Chondrocyte (in vitro differentiated cells): ENCODE measurements around the gene OR51D1. TPM values are rescaled to one million over a fixed set of nuclear protein-coding genes. Genes with fewer than 3 reads are reported as not detected.

ENCODE experiments used
- DNase-seq: peaks from one replicate; pipeline ENCODE4 v3.0.0; 2021; ENCODE audit warnings: mixed read lengths, low spot score
- H3K27ac Mint-ChIP-seq: one replicate; pipeline ENCODE4 v1.8.0; 2021; ENCODE audit warnings: mild to moderate bottlenecking, moderate library complexity, mixed read lengths; ENCODE audit not compliant: unreplicated experiment
- H3K27me3 Mint-ChIP-seq: 2 replicates; pipeline ENCODE4 v1.8.0; 2021; ENCODE audit warnings: low read depth, mixed read lengths
- H3K36me3 Mint-ChIP-seq: 2 replicates; pipeline ENCODE4 v1.8.0; 2021; ENCODE audit warnings: low read depth, mixed read lengths
- H3K4me1 Mint-ChIP-seq: 2 replicates; pipeline ENCODE4 v1.8.0; 2021; ENCODE audit warnings: low read depth, mild to moderate bottlenecking, mixed read lengths
- H3K4me3 Mint-ChIP-seq: one replicate; pipeline ENCODE4 v1.8.0; 2021; ENCODE audit warnings: mild to moderate bottlenecking, moderate library complexity, mixed read lengths; ENCODE audit not compliant: unreplicated experiment
- H3K9me3 Mint-ChIP-seq: 2 replicates; pipeline ENCODE4 v1.8.0; 2021; ENCODE audit warnings: low read depth, mixed read lengths
- CTCF ChIP-seq: fragments of 200-600 bp; sonication (generic); IDR thresholded peaks from 2 replicates; pipeline ENCODE4 v1.5.0; 2021; ENCODE audit warnings: antibody characterized with exemption, mild to moderate bottlenecking, moderate library complexity
- total RNA-seq: library from RNA; stranded (reverse); gene quantifications from 3 replicates; pipeline ENCODE4 v1.2.1, GENCODE V29; 2021

The OR51D1 gene
- total RNA-seq, 1 donor from 2014 or later, result not detected

DNA sequence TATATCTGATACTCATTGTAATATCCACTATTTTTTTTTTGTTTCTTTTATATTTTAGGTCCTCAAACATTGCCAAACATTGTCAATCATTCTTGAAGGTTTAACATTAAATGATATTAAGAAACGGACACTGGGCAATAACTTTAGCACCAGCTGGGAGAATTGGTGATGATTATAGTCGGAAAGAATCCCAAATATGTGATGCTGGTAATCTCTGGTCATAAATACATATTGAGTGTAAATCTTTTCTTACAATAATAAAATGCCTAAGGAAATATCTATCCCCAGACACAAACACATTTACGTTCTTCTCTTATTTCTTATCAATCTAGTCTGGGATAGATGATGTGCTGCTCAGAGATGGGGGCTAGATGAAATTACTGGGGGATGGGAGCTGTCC is 35.2 kb downstream of the OR51D1 start:
- Mint-ChIP-seq H3K4me3 (no peak overlapping the region), H3K4me1 (peaks cover 36% of the 10 kb centered on the region), H3K27ac (peak overlapping the region; percentile 91), H3K27me3 (no peaks in the 10 kb centered on the region), H3K9me3 (peaks cover 3% of the 10 kb centered on the region), H3K36me3 (no peaks in the 10 kb centered on the region)
- TF ChIP-seq CTCF, result no peak
- DNase-seq, result no peak

- H3K4me3 Mint-ChIP-seq, result no peak overlapping the region
- no peaks in the 10 kb centered on the region for H3K27me3 Mint-ChIP-seq
- H3K27ac Mint-ChIP-seq, result peak overlapping the region; percentile 91
- H3K4me1 Mint-ChIP-seq, result peaks cover 36% of the 10 kb centered on the region
- H3K9me3 Mint-ChIP-seq, result peaks cover 3% of the 10 kb centered on the region
- no peaks in the 10 kb centered on the region for H3K36me3 Mint-ChIP-seq
- TF ChIP-seq CTCF, result no peak
- DNase-seq, result no peak
These were observed 36.5 kb downstream of the OR51D1 start for GRCh38 chr11:4673781-4674180.

- no peak overlapping the region for H3K27ac Mint-ChIP-seq
- H3K4me3 Mint-ChIP-seq, result no peak overlapping the region
- peaks cover 19% of the 10 kb centered on the region for H3K4me1 Mint-ChIP-seq
- H3K9me3 Mint-ChIP-seq, result no peaks in the 10 kb centered on the region
- no peaks in the 10 kb centered on the region for H3K27me3 Mint-ChIP-seq
- TF ChIP-seq CTCF, result no peak
- DNase-seq, result no peak
- no peaks in the 10 kb centered on the region for H3K36me3 Mint-ChIP-seq
These were observed 40.7 kb downstream of the OR51D1 start for GRCh38 chr11:4677948-4678347.

DNA sequence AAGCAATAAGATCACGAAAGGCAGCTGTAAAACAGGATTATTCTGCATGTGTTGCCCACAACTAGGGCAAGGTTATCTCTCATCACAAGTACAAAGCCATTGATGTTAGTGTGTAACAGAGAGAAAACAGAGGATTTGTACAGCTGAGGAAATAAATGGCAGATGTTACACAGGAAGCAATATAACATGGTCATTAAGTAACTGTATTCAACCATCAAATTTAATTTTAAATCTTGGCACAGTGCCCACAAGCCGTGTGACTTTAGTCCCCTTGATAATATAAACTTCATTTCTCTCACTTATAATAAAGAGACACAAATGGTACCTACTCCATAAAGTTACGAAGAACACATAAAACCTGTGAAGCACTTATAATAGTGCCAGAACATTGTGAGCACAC is 43.1 kb downstream of the OR51D1 start:
- Mint-ChIP-seq H3K27ac (no peak overlapping the region), H3K36me3 (no peaks in the 10 kb centered on the region), H3K4me1 (peaks cover 10% of the 10 kb centered on the region), H3K9me3 (no peaks in the 10 kb centered on the region), H3K27me3 (no peaks in the 10 kb centered on the region), H3K4me3 (no peak overlapping the region)
- no peak for DNase-seq
- TF ChIP-seq CTCF, result no peak

DNA sequence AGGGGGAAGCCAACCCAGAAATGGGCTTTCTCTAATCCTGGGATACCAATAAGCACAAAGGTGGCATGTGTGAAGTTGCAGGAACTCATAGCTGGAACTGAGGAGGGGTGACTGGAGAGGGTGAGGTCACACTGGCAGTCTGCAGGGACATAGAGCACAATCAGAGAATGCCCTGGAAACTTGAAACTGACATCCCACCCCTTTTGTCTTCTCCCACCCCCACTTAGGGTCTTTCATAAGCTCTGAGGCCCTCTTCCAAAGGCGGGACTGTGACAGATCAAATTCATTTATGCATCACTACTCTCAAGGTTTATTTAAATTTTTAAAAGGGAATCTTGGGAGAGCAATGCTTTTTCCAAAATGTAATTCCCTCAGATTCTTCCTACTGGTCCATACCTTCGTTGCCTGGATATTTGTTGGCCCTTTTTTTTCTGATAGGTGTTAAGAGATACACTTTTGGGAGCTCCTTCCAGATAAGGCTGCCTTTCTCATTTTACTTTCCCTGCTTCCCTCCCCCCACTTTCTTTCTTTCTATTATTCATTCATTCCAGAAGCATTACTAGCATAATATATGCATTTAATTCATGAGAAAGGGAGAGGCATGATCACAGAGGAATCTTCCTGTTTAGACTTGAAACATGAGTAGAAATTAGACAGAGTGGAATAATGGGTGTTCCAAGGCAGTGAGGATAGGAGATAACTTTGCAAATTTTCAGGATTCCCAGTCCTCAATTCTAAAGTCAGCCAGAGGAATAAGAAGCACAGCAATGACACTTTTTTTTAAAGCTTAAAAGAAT is 45.5 kb downstream of the OR51D1 start:
- peaks cover 10% of the 10 kb centered on the region for H3K4me1 Mint-ChIP-seq
- no peak overlapping the region for H3K4me3 Mint-ChIP-seq
- TF ChIP-seq CTCF, result no peak
- no peaks in the 10 kb centered on the region for H3K9me3 Mint-ChIP-seq
- H3K27ac Mint-ChIP-seq, result no peak overlapping the region
- no peaks in the 10 kb centered on the region for H3K27me3 Mint-ChIP-seq
- no peak for DNase-seq
- no peaks in the 10 kb centered on the region for H3K36me3 Mint-ChIP-seq
